Umbilical cord (tissue), 2 donors: Measurements from ENCODE around the gene BOK. TPM values are rescaled to one million over a fixed set of nuclear protein-coding genes. Genes with fewer than 3 reads are reported as not detected.

Source experiments
- DNase-seq: peaks from one replicate; pipeline ENCODE4 v3.0.0-alpha.2; 2015; ENCODE audit warnings: low spot score
- total RNA-seq: library from RNA; depleted of rRNA; stranded (reverse); fragments of >200 nt; gene quantifications from one replicate; pipeline ENCODE4 v1.2.3, GENCODE V29; 2014; ENCODE audit warnings: low replicate concordance; ENCODE audit not compliant: insufficient read depth

The BOK gene
- total RNA-seq, 1 donor from 2014 or later: 37.8 TPM

GRCh38 chr2:241598061-241598460 is 39.5 kb downstream of the BOK start:
- DNase-seq: no peak

GRCh38 chr2:241598487-241598886 is 39.9 kb downstream of the BOK start:
- no peak for DNase-seq

GRCh38 chr2:241599615-241600014 is 41.1 kb downstream of the BOK start:
- no peak for DNase-seq

DNA sequence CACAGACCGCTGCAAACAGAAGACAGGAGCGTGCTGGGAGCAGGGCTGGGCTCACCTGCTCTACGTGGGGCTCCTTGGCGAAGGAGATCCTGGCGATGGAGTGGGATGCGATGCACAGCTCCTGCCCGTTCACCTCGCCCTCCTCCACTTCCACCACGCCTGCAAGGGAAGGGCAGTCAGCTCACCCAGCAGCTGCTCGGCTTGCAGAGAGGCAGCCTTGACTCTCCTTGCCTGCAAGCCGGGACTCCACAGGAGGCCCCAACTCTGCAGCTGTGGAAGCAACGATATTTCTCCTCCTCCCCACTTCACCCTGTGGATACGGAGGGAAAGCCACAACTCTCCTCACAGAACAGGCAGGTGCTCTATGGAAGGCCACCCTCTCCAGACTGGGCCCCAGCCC is 43.3 kb downstream of the BOK start:
- no peak for DNase-seq

DNA sequence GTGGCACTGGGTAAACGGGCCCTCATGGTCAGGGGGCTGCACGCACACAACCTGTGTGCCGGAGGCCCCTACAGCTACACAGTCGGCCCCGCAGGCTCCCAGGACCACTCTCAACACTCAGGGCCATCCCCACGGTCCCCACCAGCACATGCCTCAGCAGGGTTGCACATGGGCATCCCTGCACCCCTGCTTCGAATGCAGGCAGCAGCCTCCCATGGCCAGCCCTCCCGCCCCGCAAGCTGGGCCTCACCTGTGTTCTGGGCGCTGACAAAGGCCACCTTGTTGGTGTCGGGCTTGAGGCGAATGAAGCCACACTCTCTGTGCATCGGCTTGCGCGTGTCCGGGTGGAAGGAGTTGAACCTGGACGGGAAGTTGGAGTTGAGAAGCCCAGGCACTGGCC is 44.2 kb downstream of the BOK start:
- no peak for DNase-seq

DNA sequence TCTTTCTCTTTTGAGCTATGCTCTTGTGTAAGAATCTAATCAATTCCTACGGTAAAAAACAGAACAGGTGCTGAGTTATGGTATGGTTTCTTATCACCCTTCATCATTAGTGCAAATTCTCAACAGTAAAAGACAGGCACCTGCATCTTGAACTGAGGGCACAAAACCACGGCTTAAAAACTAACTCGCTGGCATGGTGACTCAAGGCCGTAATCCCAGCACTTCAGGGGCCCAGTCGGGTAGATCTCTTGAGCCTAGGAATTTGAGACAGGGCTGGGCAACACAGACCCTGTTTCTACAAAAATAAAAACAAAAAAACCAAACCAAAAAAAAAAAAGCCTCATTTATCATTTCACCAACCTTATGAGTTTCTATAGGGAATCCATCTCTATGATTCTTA is 45.1 kb downstream of the BOK start:
- DNase-seq: no peak

DNA sequence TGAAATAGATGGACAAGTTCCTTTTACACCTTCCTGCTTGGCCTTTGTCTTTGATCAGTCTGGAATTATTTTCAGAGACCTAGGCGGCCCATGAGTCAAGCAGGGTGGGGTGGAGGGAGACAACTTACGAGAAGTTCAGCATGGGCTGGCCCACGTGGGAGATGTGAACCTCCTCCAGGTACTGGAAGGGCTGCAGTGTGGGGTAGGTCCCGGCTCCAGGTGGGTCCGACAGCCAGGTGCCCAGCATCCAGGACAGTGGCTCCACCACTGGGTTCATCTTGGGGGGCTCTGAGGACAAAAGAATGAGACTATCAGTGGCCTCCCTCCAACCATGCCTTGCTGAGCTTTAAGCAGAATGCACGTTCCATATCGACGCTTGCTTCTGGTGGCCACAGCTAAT is 47.6 kb downstream of the BOK start:
- DNase-seq: no peak

- no peak for DNase-seq
Measured at GRCh38 chr2:241607162-241607885, 48.8 kb downstream of the BOK start.

DNA sequence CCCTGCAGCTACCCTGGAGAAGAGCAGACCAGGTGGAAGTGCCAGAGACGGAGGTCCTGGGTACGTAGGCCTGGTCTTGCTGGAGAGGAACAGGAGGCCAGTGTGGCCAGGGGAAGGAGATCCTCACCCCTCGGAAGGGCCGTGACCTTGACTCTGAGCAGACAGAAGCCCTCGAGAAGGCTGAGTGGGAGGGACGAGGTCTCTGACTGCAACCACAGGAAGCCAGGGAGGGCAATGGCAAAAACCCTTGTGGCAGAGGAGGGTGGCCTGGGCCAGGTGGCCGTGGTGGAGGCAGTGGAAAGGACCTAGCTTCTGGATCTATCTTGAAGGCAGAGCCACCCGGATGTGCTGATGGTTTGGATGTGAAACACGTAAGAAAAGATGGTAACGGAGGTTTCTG is 50.3 kb downstream of the BOK start:
- no peak for DNase-seq

- peak; percentile 84 for DNase-seq
Measured at GRCh38 chr2:241609859-241610793, 51.6 kb downstream of the BOK start.

- DNase-seq: no peak
Measured at GRCh38 chr2:241611062-241611461, 52.5 kb downstream of the BOK start.

- no peak for DNase-seq
Measured at GRCh38 chr2:241612156-241613016, 53.8 kb downstream of the BOK start.

DNA sequence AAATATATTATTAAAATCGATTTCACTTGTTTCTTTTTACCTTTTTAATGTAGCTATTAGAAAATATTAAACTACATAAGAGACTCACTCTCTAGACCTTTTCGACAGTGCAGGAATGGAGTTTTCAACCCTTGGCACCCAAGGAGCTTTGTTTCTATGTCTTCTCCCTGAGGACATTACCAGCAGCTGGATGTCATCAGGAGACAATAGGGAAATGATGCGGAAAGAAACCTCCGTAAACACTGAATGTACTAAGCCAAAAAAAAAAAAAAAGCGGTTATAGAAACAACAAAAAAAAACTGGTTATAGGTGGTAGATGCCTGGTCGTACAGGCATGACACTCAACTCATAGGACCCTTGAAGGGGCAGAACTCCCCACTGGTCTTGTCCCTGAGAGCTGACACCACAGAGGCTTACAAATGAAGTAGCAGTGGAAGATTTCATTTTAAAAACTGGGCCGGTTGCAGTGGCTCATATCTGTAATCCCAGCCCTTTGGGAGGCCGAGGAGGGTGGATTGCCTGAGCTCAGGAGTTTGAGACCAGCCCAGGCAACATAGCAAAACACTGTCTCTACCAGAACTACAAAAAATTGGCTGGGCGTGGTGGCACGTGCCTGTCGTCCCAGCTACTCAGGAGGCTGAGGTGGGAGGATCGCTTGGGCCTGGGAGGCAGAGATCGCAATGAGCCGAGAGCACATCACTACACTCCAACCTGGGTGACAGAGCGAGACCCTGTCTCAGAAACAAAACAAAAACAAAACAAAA is 54.7 kb downstream of the BOK start:
- no peak for DNase-seq

GRCh38 chr2:241615041-241615440 is 56.5 kb downstream of the BOK start:
- no peak for DNase-seq

GRCh38 chr2:241615522-241616052 is 57.0 kb downstream of the BOK start:
- DNase-seq: no peak

- DNase-seq: no peak
Measured at GRCh38 chr2:241616168-241617125, 57.9 kb downstream of the BOK start.

DNA sequence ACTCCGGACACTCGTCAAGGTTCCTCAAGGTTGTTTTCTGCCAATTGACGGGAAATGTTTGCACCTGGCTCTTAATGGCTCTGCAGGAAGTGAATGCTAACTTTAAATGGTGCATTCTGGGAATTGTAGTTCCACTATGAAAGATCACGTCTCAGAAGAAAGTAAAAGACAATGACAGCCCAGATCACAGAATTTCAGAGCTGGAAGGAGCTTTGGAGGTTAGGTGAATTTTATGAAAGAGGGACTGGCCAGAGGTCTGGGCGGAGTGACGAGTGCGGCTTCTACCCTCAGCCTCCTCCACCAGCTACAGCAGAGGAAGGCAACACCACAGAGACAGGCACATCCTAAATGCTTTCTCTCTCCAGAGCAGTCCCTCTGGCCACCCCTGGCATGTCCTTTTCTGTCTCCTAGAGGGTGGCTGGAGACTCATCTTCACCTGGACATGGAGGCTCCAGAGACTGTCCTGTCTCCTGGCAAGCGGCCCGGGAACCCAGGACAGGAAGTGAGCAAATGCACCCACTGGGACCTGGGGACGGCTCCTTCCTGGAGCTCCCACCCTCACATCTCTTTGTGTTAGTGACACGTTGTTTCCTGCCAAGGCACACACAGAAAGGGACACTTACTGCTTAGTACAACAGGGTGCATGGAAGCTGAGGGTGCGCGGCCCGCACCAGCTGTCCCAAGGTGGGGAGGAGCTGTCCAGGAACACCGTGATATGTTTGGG is 59.0 kb downstream of the BOK start:
- DNase-seq: peak; percentile 22

DNA sequence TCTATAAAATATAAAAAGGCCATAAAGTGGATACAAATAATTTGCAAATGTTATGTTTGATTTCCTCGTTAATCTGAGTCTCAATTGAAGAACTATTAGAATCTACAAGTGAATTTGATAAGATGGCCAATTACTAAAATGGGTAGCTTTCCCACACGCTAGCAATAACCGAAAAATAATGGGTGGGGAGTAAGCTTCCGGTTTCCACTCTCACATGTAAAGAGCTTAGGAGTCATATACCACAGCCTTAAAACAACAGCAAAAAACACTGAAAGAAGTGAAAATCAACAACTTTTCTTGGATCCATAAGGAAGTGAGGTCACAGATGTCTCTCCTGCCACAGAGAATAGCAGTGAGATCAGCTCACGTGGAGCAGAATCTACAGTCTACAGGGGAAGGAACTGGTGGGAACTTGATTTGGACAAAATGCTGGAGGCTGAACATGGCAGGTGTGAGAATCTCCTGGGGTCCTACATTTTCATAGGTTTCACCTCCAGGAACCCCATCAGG is 59.8 kb downstream of the BOK start:
- no peak for DNase-seq

- DNase-seq: no peak
Measured at GRCh38 chr2:241618829-241619228, 60.3 kb downstream of the BOK start.
